ENCODE measurements around the gene CHID1.

CHID1 gene

GRCh38 chr11:818396-819128 lies 92.0 kb downstream of the CHID1 start, which contains the start of gene PNPLA2:
Gene PNPLA2, plus strand, starts transcription at chr11:818914. Its CDS starts 805 bp downstream, at chr11:819719.
- Histone ChIP-seq H4K20me1 (ENCODE audit: low read depth, low read length) (no peaks in the 10 kb centered on the region; the same call in 1 of the 2 replicates), H3K36me3 (ENCODE audit: low read length) (no peaks in the 10 kb centered on the region), H2AFZ (ENCODE audit: low read depth, low read length, severe bottlenecking) (peak within 1 kb of the TSS; percentile 49), H3F3A (ENCODE audit: insufficient read depth) (peaks cover 7% of the 10 kb centered on the region; the same call in 1 of the 2 replicates), H3K27ac (ENCODE audit: low read depth, low read length) (peak within 1 kb of the TSS; percentile 34; the same call in 1 of the 2 replicates), H3K79me2 (ENCODE audit: insufficient read depth, low read length) (no peaks in the 10 kb centered on the region), H3K4me2 (ENCODE audit: low read depth, low read length, poor library complexity, severe bottlenecking) (peak within 1 kb of the TSS; percentile 59), H3K4me3 (ENCODE audit: insufficient read depth, low read length, poor library complexity, severe bottlenecking) (peak within 1 kb of the TSS; percentile 61), H3K9me3 (ENCODE audit: insufficient read depth, low read length) (no peaks in the 10 kb centered on the region), H3K9ac (ENCODE audit: low read length) (peak within 1 kb of the TSS; percentile 61), H3K27me3 (ENCODE audit: low read length) (no peaks in the 10 kb centered on the region), H3K9me2 (replicated peaks; ENCODE audit: insufficient read depth, low read length) (no peaks in the 10 kb centered on the region)
- TF ChIP-seq, protein P1, sequence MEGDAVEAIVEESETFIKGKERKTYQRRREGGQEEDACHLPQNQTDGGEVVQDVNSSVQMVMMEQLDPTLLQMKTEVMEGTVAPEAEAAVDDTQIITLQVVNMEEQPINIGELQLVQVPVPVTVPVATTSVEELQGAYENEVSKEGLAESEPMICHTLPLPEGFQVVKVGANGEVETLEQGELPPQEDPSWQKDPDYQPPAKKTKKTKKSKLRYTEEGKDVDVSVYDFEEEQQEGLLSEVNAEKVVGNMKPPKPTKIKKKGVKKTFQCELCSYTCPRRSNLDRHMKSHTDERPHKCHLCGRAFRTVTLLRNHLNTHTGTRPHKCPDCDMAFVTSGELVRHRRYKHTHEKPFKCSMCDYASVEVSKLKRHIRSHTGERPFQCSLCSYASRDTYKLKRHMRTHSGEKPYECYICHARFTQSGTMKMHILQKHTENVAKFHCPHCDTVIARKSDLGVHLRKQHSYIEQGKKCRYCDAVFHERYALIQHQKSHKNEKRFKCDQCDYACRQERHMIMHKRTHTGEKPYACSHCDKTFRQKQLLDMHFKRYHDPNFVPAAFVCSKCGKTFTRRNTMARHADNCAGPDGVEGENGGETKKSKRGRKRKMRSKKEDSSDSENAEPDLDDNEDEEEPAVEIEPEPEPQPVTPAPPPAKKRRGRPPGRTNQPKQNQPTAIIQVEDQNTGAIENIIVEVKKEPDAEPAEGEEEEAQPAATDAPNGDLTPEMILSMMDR (IDR thresholded peaks at IDR 0.05; ENCODE audit: insufficient read depth, low read length, poor library complexity, severe bottlenecking) = no peak
- TF ChIP-seq EZH2phosphoT487 (conservative IDR thresholded peaks at IDR 0.05; ENCODE audit: low read length) = no peak
